Measurements from ENCODE around the gene CATSPERZ.

CATSPERZ gene

GRCh38 chr11:64253481-64253880, 46.7 kb upstream of the CATSPERZ start:
- no peak overlapping the region for H3K4me3 ChIP-seq (ENCODE audit: low read depth, low read length)
- TF ChIP-seq CTCF (IDR thresholded peaks at IDR 0.05; ENCODE audit: low read depth, low read length, missing control alignments): no peak
- DNase-seq (ENCODE audit: low read depth): no peak

DNA sequence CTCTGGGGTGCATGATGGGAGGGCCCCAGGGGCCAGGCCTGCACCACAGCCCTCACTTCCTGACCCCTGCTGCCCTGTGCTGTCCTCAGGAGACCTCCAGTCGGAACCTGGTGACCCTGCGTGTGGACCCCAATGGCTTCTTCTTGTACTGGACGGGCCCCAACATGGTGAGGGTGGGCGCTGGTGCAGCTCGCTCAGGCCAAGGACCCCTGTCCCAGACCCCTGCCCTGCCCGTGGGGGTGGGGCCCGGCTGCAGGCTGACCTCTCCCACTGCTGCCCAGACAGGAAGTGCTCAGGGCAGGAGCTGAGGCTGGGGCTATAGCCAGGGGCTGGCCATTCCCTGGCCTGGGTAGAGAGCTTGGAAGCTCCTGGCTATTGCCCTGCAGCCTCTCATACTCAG, 45.8 kb upstream of the CATSPERZ start:
- no peak for DNase-seq (ENCODE audit: low read depth)
- H3K4me3 ChIP-seq (ENCODE audit: low read depth, low read length): no peak overlapping the region
- TF ChIP-seq CTCF (IDR thresholded peaks at IDR 0.05; ENCODE audit: low read depth, low read length, missing control alignments): no peak

- no peak overlapping the region for H3K4me3 ChIP-seq (ENCODE audit: low read depth, low read length)
- no peak for DNase-seq (ENCODE audit: low read depth)
- TF ChIP-seq CTCF (IDR thresholded peaks at IDR 0.05; ENCODE audit: low read depth, low read length, missing control alignments): no peak
Measured at GRCh38 chr11:64255135-64256128, 44.7 kb upstream of the CATSPERZ start.

- no peak overlapping the region for H3K4me3 ChIP-seq (ENCODE audit: low read depth, low read length)
- TF ChIP-seq CTCF (IDR thresholded peaks at IDR 0.05; ENCODE audit: low read depth, low read length, missing control alignments): no peak
- no peak for DNase-seq (ENCODE audit: low read depth)
Measured at GRCh38 chr11:64256300-64256699, 43.9 kb upstream of the CATSPERZ start.

DNA sequence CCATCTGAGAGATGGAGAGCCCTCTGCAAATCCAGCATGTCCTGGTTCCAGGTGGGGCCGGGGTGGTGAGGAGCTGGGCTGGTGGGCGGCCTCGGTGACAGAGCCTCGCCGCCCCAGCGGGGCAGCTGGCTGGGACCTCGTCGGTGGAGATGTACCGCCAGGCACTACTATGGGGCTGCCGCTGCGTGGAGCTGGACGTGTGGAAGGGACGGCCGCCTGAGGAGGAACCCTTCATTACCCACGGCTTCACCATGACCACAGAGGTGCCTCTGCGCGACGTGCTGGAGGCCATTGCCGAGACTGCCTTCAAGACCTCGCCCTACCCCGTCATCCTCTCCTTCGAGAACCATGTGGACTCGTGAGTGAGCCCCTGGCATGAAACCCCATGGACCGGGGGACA, 41.8 kb upstream of the CATSPERZ start:
- no peak for DNase-seq (ENCODE audit: low read depth)
- H3K4me3 ChIP-seq (ENCODE audit: low read depth, low read length): no peak overlapping the region
- no peak for TF ChIP-seq CTCF (IDR thresholded peaks at IDR 0.05; ENCODE audit: low read depth, low read length, missing control alignments)

DNA sequence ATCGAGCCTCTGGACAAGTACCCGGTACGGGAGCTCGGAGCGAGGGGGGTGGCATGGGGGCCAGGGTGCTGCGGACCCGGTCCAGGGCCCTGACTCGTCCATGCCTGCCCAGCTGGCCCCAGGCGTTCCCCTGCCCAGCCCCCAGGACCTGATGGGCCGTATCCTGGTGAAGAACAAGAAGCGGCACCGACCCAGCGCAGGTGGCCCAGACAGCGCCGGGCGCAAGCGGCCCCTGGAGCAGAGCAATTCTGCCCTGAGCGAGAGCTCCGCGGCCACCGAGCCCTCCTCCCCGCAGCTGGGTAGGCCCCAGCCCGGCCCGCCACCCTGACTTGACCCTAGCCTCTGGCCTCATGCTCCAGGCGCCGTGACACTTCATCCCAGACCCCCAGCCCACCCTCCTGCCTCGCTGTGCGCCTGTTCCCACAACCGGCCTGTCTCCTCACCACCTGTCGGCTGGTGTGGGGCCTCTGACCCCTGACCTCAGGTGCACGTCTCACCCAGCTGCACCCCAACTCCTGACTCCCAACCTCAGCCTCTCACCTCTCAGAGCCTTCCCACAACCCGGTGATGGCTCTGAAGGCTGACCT, 41.1 kb upstream of the CATSPERZ start:
- DNase-seq (ENCODE audit: low read depth): no peak
- no peak for TF ChIP-seq CTCF (IDR thresholded peaks at IDR 0.05; ENCODE audit: low read depth, low read length, missing control alignments)
- H3K4me3 ChIP-seq (ENCODE audit: low read depth, low read length): no peak overlapping the region

Data from GM12864 (cell line).